HG02840 (cell line): Measurements from ENCODE around the gene SMARCAL1.
A peak's percentile ranks its signal among the peaks of the same experiment; 100 is the strongest.
"Not testable (repeated sequence)": the region's sequence is repeated elsewhere in the genome, so short reads cannot be mapped to it uniquely, and the experiment has no call there.

Experiments
- ATAC-seq: cut with Tn5 transposase; IDR thresholded peaks from one replicate; pipeline ENCODE4 v1.9.1; 2021; ENCODE audit warnings: mild to moderate bottlenecking, moderate library complexity, moderate number of reproducible peaks; ENCODE audit not compliant: unreplicated experiment, low FRiP score

SMARCAL1 gene

DNA sequence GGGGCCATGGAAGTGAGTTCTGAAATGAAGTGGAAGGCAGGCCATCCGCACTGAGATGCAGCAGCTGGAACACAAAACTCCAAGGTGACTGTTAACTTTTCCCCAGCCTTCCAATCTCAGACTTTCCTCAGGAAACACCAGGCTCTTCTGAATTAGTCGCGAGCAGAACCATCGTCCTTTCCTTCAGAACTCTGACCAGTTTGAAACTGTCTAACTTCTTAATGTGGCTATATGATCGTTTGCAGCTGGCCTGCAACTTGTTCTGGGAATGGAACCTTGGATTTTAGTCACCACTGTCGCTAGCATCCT, 85.7 kb downstream of the SMARCAL1 start:
- no peak for ATAC-seq

DNA sequence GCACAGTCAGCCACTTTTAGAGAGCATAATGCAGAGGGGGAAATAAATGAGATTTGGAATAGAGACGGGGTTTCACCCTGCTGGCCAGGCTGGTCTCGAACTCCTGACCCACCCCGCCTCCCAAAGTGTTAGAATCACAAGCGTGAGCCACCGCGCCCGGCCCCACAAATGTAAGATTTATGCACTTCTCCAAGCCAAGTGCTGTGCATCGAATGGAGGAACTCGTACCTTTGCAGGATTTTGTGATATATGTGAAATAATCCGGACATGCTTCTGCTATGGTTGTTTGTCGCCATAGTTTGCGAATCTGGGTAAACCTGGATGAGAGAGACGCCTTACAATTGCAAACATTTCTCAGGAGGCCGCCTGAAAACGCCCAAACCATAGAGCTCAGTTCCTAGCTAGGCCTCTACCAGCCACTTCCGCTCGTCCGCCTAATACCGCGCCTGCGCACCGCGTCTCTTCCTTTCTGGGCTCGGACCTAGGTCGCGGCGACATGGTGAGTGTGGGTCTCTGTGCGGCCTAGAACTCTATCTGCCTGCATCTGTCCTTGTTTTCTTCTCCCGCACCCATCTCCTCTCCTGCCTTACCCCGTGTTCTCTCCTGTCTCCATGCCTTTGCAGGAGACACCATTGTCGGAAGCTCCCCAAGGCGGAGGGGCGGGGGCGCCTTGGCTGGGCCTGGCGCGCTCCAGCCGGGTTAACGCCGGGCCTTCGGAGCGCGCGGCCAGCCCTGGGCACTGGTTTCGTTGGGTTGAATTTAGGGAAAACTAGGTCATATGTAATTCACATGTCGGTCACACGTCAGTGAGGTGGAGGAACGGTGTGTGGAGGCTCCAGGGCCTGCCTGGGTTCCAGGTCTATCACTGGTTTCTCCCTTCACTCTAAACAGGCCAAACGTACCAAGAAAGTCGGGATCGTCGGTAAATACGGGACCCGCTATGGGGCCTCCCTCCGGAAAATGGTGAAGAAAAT, 86.4 kb downstream of the SMARCAL1 start, which contains the start of gene RPL37A:
TSS of gene RPL37A (plus strand) at position 466 of the 974 bp plus-strand sequence. CDS start at position 497, 31 bp downstream.
- ATAC-seq, result peak; percentile 96

DNA sequence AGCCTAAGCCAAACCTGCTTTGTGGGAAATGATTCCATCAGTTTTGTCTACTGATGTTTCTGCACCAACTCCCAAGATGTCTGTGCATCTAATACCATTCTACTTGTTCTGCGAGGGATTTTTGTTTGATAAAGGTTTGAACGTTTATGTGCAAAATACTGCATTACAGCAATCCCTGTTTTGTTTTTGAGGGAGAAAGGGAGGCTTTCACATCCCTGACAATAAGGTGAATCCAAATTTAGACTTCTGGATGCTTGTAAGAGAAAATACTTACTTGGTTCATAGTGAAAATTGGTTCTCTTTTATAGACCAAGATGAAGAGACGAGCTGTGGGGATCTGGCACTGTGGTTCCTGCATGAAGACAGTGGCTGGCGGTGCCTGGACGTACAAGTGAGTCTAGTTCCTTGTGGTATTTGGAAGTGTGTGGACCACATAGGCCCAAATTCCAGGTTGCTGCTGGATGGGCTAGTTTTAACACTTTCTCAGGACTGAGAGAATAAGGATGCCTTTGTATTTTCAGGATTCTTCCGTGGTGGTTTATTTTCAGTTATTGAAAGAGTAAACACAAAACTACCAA, 87.4 kb downstream of the SMARCAL1 start:
- ATAC-seq, result no peak

DNA sequence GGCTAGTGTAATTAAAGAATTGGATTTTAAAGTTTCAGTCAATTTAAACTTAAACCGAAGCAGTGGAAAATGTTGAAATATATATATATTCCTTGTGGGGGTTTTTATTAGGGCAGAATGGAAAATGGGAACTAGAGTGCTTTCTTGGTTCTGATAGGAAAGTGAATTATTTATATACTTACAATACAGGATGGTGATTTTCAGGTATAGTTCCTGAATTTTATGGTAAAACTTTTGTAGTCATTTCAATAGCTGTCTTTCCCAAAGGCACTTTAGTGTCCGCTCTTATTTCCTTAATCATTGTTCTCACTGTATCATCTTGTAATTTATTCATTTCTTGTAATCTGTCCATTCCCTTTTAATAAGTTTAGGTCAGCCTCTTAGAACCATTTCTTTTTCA, 88.3 kb downstream of the SMARCAL1 start:
- ATAC-seq, result no peak

DNA sequence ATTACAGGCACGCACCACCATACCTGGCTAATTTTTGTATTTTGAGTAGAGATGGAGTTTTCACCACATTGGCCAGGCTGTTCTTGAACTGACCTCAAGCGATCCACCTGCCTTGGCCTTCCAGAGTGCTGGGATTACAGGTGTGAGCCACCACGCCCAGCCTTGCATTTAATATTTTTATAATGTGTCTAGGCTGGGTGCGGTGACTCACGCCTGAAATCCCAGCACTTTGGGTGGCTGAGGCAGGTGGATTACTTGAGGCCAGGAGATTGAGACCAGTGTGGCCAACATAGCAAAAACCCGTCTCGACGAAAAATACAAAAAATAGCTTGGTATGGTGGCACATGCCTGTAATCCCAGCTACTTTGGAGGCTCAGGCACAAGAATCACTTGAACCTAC, 89.6 kb downstream of the SMARCAL1 start:
- ATAC-seq, result no peak

DNA sequence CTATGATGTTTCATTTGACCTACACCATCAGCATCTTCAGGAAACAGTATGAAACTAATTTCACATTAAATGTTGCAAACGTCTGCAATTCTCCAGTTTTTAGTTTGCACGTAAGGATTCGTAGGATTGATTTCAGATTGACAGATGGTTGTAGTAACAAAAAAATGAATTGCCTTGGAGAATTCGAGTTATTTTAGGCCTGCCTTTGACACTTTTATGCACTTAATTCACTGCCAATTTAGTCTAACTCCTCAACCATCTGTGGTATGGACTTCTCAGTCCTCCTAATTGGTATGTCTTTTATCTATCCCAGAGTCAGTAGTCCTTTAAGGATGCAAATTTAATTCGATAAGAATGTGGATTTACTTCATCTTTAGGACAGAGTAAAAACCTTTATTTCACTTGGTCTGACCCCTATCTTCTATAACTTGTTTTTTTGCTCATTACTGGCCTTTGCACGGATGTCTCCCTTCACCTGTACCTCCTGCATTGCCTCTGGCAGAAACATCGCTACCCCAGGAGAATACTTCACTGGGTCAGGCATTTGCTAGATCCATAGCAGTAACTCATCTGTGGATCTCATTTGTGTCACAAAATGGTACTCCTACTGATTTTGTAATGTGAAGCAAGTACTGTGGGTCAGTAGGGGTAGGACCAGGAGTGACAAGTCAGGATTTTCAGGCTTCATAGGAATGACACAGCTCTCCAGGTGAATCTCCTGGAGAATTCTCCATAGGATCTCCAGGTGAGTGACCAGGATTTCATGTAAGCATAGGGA, 90.3 kb downstream of the SMARCAL1 start:
- ATAC-seq, result no peak

DNA sequence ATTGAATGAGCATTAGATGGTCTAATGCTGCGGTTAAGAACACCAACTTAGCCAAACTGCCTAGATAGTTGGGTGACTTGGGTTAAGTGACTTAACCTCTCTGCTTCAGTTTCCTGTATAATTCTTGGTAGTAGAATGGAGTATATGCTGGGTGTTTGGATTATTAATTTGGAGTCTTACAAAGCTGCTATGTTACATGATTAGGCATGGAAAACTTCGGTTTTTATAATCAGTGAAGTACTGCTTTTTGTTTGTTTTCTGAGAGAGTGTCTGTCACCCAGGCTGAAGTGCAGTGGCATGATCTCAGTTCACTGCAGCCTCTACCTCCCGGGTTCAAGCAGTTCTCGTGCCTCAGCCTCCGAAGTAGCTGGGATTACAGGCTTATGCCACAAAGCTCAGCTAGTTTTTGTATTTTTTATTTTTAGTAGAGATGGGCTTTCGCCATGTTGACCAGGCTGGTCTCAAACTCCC, 90.9 kb downstream of the SMARCAL1 start:
- no peak for ATAC-seq

DNA sequence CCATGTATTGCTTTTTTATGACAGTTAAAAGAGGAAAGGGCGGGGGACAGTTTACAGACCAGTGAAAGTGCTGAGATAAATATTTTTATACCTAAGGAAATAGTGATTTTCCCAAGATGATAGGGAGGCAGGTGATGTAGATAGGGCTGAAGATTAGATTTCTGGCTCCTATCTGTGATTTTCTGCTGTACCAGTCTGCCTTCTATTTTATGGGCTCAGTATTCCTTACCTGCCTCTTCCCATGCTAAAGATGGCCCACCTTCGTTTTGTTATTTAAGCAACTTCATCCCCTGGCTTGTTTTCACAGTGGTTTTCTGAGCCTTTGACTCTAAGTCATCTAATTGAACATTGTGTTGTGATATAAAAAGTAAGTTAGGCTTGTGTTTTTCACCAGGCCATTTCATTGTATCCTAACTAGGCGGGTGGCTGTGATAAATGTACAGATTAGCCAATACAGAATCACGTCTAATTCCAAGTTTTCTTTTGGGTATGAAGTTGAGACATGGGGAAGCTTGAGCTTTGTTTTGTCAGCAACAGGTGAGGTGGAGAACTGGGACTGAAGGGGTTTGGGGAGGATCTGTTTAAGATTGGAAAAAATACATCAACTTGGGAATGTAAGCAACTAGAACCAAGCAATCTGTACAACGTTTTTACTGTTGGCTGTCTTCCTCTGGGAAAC, 91.6 kb downstream of the SMARCAL1 start:
- no peak for ATAC-seq

DNA sequence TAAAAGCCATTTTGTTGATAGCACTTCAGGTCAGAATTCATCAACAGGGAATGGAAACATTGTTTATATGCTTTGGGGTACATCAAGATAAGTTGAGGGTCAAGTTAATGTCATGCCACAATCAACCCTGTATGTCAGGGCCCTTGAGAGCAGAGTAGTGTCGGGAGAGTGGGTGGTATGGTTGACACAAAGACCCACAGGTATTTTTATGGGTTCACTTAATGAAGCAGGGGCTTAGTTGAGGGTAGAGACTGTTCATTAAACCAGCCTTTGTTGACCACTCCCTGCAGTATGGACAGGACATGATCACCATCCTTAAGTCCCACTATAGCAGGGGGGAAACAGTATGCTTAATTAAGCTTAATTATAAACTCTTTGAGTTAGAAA, 92.1 kb downstream of the SMARCAL1 start:
- ATAC-seq, result no peak

DNA sequence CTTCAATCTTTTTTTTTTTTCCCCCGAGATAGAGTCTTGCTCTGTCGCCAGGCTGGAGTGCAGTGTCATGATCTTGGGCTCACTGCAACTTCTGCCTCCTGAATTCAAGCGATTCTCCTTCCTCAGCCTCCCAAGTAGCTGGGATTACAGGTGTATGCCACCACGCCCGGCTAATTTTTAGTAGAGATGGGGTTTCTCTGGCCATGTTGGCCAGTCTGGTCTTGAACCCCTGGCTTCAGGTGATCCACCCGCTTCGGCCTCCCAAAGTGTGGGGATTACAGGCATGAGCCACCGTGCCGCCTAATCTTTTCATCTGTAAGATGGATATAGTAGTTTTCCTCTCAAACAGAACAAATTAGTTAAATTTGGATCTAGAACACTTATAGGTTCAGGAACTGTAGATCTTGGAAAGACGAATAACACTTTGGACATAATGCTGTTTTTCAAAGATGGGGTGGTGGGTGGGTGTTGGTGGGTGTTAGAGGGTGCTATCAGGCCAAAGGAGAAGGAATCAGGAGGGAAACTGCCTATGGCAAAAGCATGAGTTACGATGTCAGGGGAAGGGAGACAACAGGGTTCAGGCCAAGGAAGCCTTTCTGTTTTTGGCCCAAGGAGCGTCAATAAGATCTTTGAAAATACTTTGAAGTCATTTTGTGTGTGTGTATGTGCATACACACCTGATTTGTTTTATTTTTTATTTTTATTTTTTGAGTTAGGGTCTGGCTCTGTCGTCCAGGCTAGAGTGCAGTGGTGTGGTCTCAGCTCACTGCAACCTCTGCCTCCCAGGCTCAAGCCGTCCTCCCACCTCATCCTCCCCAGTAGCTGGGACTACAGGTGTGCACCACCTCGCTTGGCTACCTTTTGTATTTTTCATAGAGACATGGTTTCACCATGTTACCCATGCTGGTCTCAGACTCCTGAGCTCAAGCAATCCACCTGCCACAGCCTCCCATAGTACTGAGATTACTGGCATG, 93.1 kb downstream of the SMARCAL1 start:
- ATAC-seq, result no peak

DNA sequence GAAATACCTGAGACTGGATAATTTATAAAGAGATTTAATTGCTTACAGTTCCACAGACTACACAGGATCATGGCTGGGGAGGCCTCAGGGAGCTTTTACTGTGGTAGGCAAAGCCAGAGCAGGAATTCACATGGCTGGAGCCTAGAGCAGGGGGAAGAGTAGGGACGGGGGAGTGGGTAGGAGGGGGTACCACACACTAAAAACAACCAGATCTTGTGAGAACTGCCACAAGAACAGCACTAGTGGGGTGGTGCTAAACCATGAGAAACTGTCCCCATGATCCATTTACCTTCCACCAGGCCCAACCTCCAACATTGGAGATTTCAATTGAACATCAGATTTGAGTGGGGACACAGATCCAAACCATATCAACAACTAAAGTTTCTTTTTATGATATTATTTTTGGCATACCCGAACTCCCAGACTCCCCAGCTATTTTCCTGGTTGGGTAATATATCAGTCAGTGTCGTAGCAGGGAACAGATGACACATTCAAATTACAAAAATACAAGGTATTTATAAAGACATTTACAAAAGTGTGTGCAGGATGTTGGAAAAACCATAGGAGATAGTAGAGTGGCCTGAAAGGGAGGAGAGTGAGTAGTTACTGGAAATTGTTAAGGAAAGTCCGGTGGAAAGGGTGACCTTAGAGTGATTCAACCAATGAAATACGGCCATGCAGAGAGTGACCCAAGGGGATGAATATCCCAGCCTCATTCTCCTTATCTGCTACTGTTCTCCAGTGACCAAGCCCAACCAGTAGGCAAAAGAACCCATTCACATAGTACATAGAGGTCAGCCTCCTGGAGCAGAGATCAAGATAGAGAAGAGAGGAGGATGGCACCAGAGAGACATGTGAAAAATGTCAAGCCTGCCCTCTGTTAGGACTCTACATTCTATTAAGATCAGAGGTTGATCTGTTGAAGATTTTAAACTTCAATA, 95.2 kb downstream of the SMARCAL1 start:
- ATAC-seq, result no peak

DNA sequence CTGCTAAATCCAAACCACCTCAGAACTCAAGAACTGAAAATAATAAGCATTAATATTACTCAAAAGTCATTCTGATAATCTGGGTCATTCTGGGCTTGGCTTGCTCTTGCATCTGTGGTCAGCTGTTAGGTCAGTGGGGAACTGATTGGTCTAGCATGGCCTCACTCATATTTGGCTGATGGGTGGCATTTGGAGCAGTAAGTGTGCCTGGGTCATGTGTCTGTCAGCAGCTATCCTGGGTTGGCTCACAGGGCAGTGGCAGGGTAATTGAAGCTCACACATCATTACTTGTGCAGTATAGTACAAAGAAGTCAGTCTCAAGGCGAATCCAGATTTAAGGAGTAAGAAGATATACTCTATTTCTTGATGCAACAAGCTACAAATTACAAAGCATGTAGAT, 95.9 kb downstream of the SMARCAL1 start:
- ATAC-seq, result no peak

DNA sequence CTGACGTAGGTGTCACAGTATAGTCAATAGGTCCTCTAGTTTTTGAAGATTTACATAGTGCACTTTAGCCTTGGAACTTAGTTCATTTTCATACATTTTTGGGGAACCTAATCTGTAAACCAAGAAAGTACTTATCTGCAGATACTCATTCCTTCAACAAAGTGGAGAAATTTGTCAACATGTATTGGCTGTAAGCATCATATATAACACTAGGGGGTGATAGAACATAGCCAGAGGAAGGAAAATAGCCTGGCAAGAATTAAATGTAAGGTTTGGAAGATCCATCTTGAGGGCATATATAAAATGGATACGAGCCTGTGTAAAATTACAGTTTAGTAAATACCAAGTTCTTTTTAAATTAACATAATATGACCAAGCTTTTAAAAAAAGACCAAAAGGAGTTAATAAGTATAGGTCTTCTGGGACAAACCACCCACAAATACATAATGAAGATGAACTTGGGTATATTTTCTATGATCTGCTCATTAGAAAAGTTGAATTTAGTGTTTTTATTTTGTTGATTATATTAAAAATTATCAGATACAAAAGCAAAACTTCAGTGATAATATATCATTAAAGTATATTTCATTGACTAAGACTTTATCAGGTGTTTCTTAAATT, 104.6 kb downstream of the SMARCAL1 start:
- ATAC-seq, result no peak

DNA sequence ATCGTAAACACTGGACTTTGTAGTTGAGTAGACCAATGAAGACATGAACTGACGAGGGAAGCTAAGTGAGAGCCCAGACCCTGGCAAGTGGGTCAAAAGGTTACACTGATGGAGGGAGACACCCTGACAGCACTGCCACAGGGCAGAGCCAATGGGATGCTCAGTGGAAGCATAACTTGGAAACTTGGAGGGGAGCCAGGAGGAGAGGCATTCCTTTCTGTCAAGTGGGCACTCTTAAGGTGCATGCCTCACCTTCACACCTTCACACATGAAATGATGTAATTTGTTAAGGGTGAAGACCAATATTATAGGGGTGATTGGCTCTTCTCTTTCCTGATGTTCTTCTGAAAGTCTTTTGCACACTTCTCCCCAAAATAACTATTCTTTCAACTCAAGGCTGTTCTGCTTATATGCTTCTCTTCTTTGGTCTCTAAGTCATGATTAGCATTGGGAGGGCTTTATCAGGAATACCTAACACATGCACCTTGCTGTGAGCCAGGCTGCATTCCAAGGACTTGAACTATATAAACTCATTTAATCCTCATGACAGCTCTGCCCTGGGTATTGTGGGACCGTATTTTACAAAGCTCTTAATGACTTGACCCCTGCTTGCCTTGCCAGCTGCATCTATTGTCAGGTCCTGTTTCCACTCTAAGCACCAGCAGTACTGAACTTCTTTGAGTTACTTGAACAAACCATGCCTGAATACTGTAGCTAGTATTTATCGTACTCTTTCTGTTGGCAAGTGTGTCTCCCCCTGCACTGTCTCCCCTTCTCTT, 105.4 kb downstream of the SMARCAL1 start:
- no peak for ATAC-seq

DNA sequence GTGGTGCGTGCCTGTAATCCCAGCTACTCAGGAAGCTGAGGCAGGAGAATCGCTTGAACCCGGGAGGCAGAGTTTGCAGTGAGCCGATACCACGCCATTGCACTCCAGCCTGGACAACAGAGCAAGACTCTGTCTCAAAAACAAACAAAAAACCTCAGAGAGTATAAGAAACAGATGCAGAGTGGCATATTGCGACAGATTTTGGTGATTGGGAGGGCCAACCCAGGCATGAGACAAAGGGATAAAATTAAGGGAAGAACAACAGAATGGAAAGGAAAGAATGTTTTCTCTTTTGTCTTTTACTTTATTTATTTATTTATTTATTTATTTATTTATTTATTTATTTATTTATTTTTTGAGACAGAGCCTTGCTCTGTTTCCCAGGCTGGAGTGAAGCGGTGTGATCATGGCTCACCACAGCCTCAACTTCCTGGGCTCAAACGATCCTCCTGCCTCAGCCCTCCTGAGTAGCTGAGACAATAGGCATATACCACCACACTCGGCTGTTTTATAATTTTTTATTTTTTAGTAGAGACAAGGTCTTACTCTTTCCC, 106.4 kb downstream of the SMARCAL1 start:
- not testable (repeated sequence) for ATAC-seq

DNA sequence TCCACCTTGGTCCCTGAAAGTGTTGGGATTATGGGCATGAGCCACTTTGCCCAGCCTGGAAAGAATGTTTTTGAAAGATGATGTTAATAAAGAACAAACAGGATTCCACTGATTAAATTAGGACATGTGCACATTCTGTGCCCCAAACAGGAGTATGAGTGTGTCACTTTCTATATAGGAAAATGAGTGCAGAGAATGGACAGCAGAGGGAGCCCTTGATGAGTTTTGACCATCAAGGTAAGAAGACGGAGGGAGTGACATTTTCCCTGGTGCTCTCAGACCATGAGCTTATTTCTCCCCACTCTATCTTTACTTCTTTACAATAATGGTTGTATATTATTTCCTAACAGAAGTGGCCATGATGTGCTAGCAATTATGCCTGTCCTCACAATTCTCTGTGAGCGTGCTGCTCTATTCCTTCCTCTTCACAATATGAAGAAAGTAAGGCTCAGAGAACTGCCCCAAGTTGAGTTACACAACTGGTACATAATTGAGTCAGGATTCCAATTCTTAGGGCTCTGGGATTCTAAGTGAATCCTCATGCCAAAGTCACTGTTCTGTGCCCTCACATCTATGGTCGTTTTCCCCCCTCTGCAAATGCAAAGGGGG, 107.0 kb downstream of the SMARCAL1 start:
- ATAC-seq, result no peak
